Measurements from ENCODE around the gene HS6ST2. TPM values are rescaled to one million over a fixed set of nuclear protein-coding genes. Genes with fewer than 3 reads are reported as not detected.

The HS6ST2 gene
- total RNA-seq, 1 donor from 2014 or later = 35.8 TPM

DNA sequence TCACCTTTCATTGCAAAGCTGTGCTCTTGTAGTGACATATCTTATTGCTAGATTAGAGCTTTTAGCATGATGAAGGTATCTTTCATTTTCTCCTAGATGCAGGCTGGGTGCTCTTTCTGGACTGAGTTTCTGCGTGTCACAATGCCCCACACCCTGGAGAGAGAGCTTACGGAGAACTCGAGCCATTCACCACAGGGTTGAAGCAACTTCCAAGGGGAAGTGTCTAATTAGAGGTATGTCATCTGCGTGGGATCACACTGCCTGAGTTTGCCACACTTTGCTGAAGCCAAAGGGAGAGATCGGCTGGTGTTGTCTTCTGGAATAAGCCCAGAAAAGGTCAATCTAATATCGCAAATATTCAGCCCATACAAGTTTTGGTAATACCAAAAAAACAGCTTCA is 290.3 kb downstream of the HS6ST2 start:
- Mint-ChIP-seq H3K27ac (no peak overlapping the region), H3K9me3 (no peaks in the 10 kb centered on the region), H3K36me3 (no peaks in the 10 kb centered on the region), H3K27me3 (no peaks in the 10 kb centered on the region), H3K4me1 (ENCODE audit: unreplicated experiment) (peaks cover 20% of the 10 kb centered on the region), H3K4me3 (no peak overlapping the region)
- TF ChIP-seq, protein P1, sequence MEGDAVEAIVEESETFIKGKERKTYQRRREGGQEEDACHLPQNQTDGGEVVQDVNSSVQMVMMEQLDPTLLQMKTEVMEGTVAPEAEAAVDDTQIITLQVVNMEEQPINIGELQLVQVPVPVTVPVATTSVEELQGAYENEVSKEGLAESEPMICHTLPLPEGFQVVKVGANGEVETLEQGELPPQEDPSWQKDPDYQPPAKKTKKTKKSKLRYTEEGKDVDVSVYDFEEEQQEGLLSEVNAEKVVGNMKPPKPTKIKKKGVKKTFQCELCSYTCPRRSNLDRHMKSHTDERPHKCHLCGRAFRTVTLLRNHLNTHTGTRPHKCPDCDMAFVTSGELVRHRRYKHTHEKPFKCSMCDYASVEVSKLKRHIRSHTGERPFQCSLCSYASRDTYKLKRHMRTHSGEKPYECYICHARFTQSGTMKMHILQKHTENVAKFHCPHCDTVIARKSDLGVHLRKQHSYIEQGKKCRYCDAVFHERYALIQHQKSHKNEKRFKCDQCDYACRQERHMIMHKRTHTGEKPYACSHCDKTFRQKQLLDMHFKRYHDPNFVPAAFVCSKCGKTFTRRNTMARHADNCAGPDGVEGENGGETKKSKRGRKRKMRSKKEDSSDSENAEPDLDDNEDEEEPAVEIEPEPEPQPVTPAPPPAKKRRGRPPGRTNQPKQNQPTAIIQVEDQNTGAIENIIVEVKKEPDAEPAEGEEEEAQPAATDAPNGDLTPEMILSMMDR (conservative IDR thresholded peaks at IDR 0.05) = no peak
- no peak for DNase-seq (ENCODE audit: extremely low spot score, unreplicated experiment)

DNA sequence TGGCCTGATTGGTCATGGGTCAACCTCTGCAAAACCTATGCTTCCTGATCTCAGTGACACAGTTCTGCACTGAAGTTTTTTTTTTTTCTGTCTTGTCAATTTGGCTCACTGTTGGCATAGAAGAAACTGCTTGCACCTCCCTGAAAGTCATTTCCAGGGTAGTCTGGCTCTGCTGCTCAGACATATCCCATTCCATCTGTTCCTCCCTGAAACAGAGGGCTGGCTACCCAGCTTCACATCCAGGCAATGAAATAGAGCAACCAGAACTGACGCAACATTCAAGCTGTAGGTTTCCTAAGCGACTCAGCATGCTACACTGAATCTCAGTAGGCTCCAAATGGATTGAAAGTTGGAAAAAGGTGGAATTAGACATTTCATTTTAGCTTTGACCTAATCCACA is 292.8 kb downstream of the HS6ST2 start:
- TF ChIP-seq, protein P1 (conservative IDR thresholded peaks at IDR 0.05) = no peak
- no peak for DNase-seq (ENCODE audit: extremely low spot score, unreplicated experiment)
- H3K27ac Mint-ChIP-seq = no peak overlapping the region
- no peak overlapping the region for H3K4me3 Mint-ChIP-seq
- H3K4me1 Mint-ChIP-seq (ENCODE audit: unreplicated experiment) = peaks cover 13% of the 10 kb centered on the region
- no peaks in the 10 kb centered on the region for H3K27me3 Mint-ChIP-seq
- no peaks in the 10 kb centered on the region for H3K9me3 Mint-ChIP-seq
- H3K36me3 Mint-ChIP-seq = peaks cover 4% of the 10 kb centered on the region

DNA sequence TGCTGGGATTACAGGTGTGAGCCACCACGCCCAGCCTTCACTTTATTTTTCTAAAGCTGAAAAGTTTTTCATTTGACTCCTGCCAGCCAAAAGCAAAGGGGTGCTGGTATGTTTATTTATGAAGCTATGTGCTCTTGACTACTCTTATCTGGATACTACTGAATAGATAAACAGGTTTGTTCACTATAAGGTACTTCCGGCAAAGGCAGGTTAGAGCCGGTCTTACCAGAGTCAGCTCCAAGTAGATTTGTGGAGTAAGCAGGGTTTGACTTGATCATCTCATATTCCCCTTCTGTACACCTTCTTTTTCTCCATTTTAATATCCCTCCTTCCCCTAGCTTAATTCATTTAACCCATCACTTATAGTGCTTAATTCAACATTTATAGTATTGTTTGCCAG is 294.2 kb downstream of the HS6ST2 start:
- Mint-ChIP-seq H3K4me1 (ENCODE audit: unreplicated experiment) (peaks cover 13% of the 10 kb centered on the region), H3K27me3 (no peaks in the 10 kb centered on the region), H3K36me3 (peaks cover 4% of the 10 kb centered on the region), H3K9me3 (no peaks in the 10 kb centered on the region), H3K4me3 (peak overlapping the region; percentile 27), H3K27ac (peak overlapping the region; percentile 84)
- TF ChIP-seq, protein P1 (conservative IDR thresholded peaks at IDR 0.05) = no peak
- DNase-seq (ENCODE audit: extremely low spot score, unreplicated experiment) = no peak

DNA sequence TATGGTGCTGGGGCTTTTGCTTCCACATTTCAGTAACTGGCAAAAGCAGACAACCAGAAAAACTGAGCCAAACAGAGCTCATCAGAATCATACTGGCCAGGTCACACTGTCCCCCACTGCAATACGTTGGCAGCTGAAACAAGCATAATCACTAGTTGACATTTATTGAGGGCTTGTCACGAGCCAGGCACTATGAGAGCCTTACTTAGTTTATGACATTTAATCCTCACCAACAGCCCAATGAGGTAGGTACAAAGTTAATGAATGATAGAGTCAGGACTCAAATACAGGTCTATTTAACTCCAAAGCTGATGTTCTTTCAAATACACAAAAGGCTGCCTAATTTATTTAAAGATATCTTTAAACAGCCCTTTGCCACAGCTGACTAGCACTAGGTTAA is 295.6 kb downstream of the HS6ST2 start:
- H3K4me1 Mint-ChIP-seq (ENCODE audit: unreplicated experiment) = peaks cover 8% of the 10 kb centered on the region
- no peak overlapping the region for H3K4me3 Mint-ChIP-seq
- H3K9me3 Mint-ChIP-seq = no peaks in the 10 kb centered on the region
- no peak for DNase-seq (ENCODE audit: extremely low spot score, unreplicated experiment)
- no peaks in the 10 kb centered on the region for H3K27me3 Mint-ChIP-seq
- peaks cover 4% of the 10 kb centered on the region for H3K36me3 Mint-ChIP-seq
- TF ChIP-seq, protein P1 (conservative IDR thresholded peaks at IDR 0.05) = no peak
- H3K27ac Mint-ChIP-seq = no peak overlapping the region

DNA sequence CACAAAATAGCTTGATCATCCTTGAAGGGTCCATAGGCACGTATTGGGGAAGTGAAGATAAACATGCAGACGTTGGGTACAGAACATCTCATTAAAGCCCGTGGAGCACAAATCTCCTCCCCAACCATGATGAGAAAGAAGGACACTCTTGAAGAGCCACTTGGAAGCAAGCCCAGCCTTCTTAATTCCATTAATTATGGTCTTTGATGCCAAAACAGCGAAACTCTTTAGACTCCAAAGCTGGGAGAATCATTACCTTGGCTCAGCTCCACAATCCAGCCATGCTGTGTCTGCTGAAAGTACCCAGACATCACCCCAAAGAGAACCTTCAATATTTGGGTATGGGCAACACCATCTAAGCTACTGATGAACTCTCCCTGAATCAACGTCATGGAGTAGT is 300.6 kb downstream of the HS6ST2 start:
- Mint-ChIP-seq H3K4me3 (no peak overlapping the region), H3K9me3 (no peaks in the 10 kb centered on the region), H3K27ac (no peak overlapping the region), H3K36me3 (peaks cover 4% of the 10 kb centered on the region), H3K4me1 (ENCODE audit: unreplicated experiment) (peaks cover 33% of the 10 kb centered on the region), H3K27me3 (no peaks in the 10 kb centered on the region)
- no peak for DNase-seq (ENCODE audit: extremely low spot score, unreplicated experiment)
- TF ChIP-seq, protein P1 (conservative IDR thresholded peaks at IDR 0.05) = no peak

DNA sequence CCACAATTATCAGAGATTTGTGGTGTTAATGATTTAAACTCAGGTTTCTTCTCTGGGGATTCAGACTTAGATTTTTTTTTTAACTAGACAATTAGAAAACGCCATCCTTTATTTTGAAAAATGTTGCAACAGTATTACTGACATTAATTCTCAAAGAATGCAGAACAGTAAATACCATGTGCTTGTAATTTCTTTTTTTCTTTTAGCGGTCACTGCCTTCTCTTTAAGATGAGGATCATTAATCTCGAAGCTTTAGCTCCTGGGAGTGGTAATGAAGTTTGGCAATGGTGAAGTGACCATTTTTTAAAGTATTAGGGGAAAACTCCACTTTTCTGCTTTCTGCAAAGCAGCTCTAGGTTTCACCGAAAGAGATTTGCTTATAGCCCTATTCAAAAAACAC is 305.6 kb downstream of the HS6ST2 start:
- no peak for DNase-seq (ENCODE audit: extremely low spot score, unreplicated experiment)
- peaks cover 5% of the 10 kb centered on the region for H3K36me3 Mint-ChIP-seq
- H3K27me3 Mint-ChIP-seq = no peaks in the 10 kb centered on the region
- H3K27ac Mint-ChIP-seq = peak overlapping the region; percentile 4
- H3K4me1 Mint-ChIP-seq (ENCODE audit: unreplicated experiment) = peaks cover 51% of the 10 kb centered on the region
- no peaks in the 10 kb centered on the region for H3K9me3 Mint-ChIP-seq
- peak overlapping the region; percentile 13 for H3K4me3 Mint-ChIP-seq
- TF ChIP-seq, protein P1 (conservative IDR thresholded peaks at IDR 0.05) = no peak

All from type B pancreatic cell (in vitro differentiated cells).